Adrenal gland (tissue), 12 donors: Measurements from ENCODE around the gene ABCC12. TPM values are rescaled to one million over a fixed set of nuclear protein-coding genes. Genes with fewer than 3 reads are reported as not detected.

ENCODE experiments used
- DNase-seq, 7 donors: peaks; one replicate each; pipeline ENCODE4 v3.0.0-alpha.2; 2019 to 2020
- H3K27ac ChIP-seq, 5 donors: fragments of 200-600 bp; sonication (generic) in 4 of 5; 1 replicate in 3 of 5; 2 replicates in 2 of 5; pipeline versions ENCODE4 v1.5.1 to v1.8.0; 2016 to 2020; ENCODE audit warnings: mild to moderate bottlenecking in 1 of 5
- H3K27me3 ChIP-seq: fragments of 200-600 bp; 2 replicates; pipeline ENCODE4 v1.8.0; 2021
- H3K36me3 ChIP-seq, 2 donors: fragments of 200-600 bp; replicated peaks in 1 of 2; 1 replicate in 1 of 2; 2 replicates in 1 of 2; pipeline versions ENCODE4 v1.5.1 to v1.8.0; 2018 to 2022
- H3K4me1 ChIP-seq, 2 donors: fragments of 200-600 bp; replicated peaks in 1 of 2; 1 replicate in 1 of 2; 2 replicates in 1 of 2; pipeline versions ENCODE4 v1.5.1 to v1.8.0; 2018 to 2021
- H3K4me3 ChIP-seq, 4 donors: fragments of 200-600 bp; sonication (generic) in 3 of 4; one replicate each; pipeline ENCODE4 v1.5.1; 2016 to 2018
- H3K9me3 ChIP-seq, 3 donors: fragments of 200-600 bp; sonication (generic) in 1 of 3; replicated peaks in 1 of 3; 1 replicate in 2 of 3; 2 replicates in 1 of 3; pipeline versions ENCODE4 v1.5.1 to v1.8.0; 2016 to 2021
- CTCF ChIP-seq, 6 experiments: fragments of 450-650 bp in 4 of 6; fragments of 200-600 bp in 2 of 6; sonication (generic) in 1 of 6; IDR thresholded peaks; 1 replicate in 5 of 6; 2 replicates in 1 of 6; pipeline versions ENCODE4 v1.5.1 to v1.8.0; 2016 to 2021; ENCODE audit warnings: antibody characterized with exemption in 6 of 6, mild to moderate bottlenecking in 2 of 6, moderate library complexity in 1 of 6
- POLR2A ChIP-seq, 2 donors: fragments of 450-650 bp; IDR thresholded peaks; one replicate each; pipeline ENCODE4 v1.6.1; 2017; ENCODE audit warnings: antibody characterized with exemption in 2 of 2, mild to moderate bottlenecking in 2 of 2, moderate library complexity in 1 of 2
- WGBS, 4 donors: extraction: QIAGEN DNeasy Blood & Tissue Kit in 2 of 4; methylation state at CpG; one replicate each; pipeline versions ENCODE4 v1.1.5 to v1.1.7; 2013 to 2017; 5-methylcytosine and 5-hydroxymethylcytosine counted together
- intact Hi-C, 2 donors: fragments of 100-400 bp; cut with DNase I; formaldehyde crosslinking; loops; one replicate each; pipeline versions ENCODE4 v1.14.1 to v1.15.0; 2022 to 2023
- polyA plus RNA-seq, 3 donors: library from polyadenylated mRNA; stranded (reverse); fragments of 200-250 nt in 2 of 3; fragments of 350-450 nt in 1 of 3; fragmentation: Illumina TruSeq in 1 of 3; extraction: RNeasy Lipid Tissue Mini Kit (QIAGEN cat#74804) in 1 of 3; gene quantifications; one replicate each; pipeline ENCODE4 v1.2.3, GENCODE V29; 2013 to 2014
- total RNA-seq, 9 donors: library from RNA; depleted of rRNA in 4 of 9; stranded (reverse); fragments of >200 nt in 4 of 9; fragments of 120-200 nt in 1 of 9; fragmentation: NEBNext Ultra II Directional in 1 of 9; extraction: Animal tissue kit (Norgen Biotek cat#: 25700) in 1 of 9; gene quantifications; one replicate each; pipeline versions ENCODE4 v1.1.0 to v1.2.4, GENCODE V29; 2013 to 2023
- donor health status: healthy with polysubstance abuse.
- donor health status: Bipolar disorder and iron deficiency.
- donor health status: DM: yes; HTN: yes; CAD: no.
- donor health status: DM: no; HTN: no; CAD: no.
- donor health status: DM: no; HTN: no; CAD: no.
- donor health status: DM: yes; HTN: yes; CAD: no.

ABCC12 gene
- total and polyA plus RNA-seq, 12 donors = not detected

- H3K27me3 ChIP-seq = no peaks in the 10 kb centered on the region
- H3K27ac ChIP-seq = no peak overlapping the region
- DNase-seq = peak in 4 of 7 donors; percentile 23 to 48 (median 38)
- WGBS, 4 donors = 63 to 68% (median 67%) methylated on average over 12 to 13 of the region's 13 CpGs
- peaks cover 0 to 8% of the 10 kb centered on the region in 2 donors for H3K4me1 ChIP-seq
- H3K9me3 ChIP-seq = no peaks in the 10 kb centered on the region
- no peak overlapping the region for H3K4me3 ChIP-seq
- TF ChIP-seq POLR2A (IDR thresholded peaks at IDR 0.05) = no peak
- H3K36me3 ChIP-seq = no peaks in the 10 kb centered on the region
- intact Hi-C loops = no loop called here
Observed at GRCh38 chr16:48126801-48127644, 28.8 kb downstream of the ABCC12 start.

- H3K4me3 ChIP-seq = no peak overlapping the region
- TF ChIP-seq POLR2A (IDR thresholded peaks at IDR 0.05) (no peak), CTCF (IDR thresholded peaks at IDR 0.05) (no peak)
- 93 to 98% (median 97%) methylated on average over 5 of the region's 5 CpGs for WGBS, 4 donors
- H3K36me3 ChIP-seq = no peaks in the 10 kb centered on the region
- no peaks in the 10 kb centered on the region for H3K9me3 ChIP-seq
- intact Hi-C loops = no loop called here
- H3K27me3 ChIP-seq = no peaks in the 10 kb centered on the region
- peaks cover 0 to 8% of the 10 kb centered on the region in 2 donors for H3K4me1 ChIP-seq
- H3K27ac ChIP-seq = no peak overlapping the region
- no peak for DNase-seq
Observed at GRCh38 chr16:48125888-48126287, 29.9 kb downstream of the ABCC12 start.

- 89 to 100% (median 97%) methylated on average over 1 to 2 of the region's 2 CpGs for WGBS, 4 donors
- TF ChIP-seq POLR2A (IDR thresholded peaks at IDR 0.05) (no peak), CTCF (IDR thresholded peaks at IDR 0.05) (no peak)
- H3K27me3 ChIP-seq = no peaks in the 10 kb centered on the region
- no peaks in the 10 kb centered on the region for H3K36me3 ChIP-seq
- H3K27ac ChIP-seq = no peak overlapping the region
- no peak overlapping the region for H3K4me3 ChIP-seq
- peaks cover 0 to 8% of the 10 kb centered on the region in 2 donors for H3K4me1 ChIP-seq
- no peak for DNase-seq
- intact Hi-C loops = no loop called here
- H3K9me3 ChIP-seq = no peaks in the 10 kb centered on the region
Observed at GRCh38 chr16:48124266-48124665, 31.5 kb downstream of the ABCC12 start.

- no peaks in the 10 kb centered on the region for H3K27me3 ChIP-seq
- WGBS, 4 donors = 36 to 44% (median 40%) methylated on average over 5 of the region's 5 CpGs
- H3K4me3 ChIP-seq = no peak overlapping the region
- no peaks in the 10 kb centered on the region for H3K36me3 ChIP-seq
- peaks cover 0 to 8% of the 10 kb centered on the region in 2 donors for H3K4me1 ChIP-seq
- no peak for TF ChIP-seq POLR2A (IDR thresholded peaks at IDR 0.05)
- no peak for TF ChIP-seq CTCF (IDR thresholded peaks at IDR 0.05)
- DNase-seq = peak; percentile 78 to 91 (median 83)
- H3K9me3 ChIP-seq = no peaks in the 10 kb centered on the region
- intact Hi-C loops = no loop called here
- peak overlapping the region in 1 of 5 donors; percentile 61 for H3K27ac ChIP-seq
Observed at GRCh38 chr16:48123104-48123788, 32.5 kb downstream of the ABCC12 start.
